ENCODE results near the gene RAPGEF1. TPM values are rescaled to one million over a fixed set of nuclear protein-coding genes. Genes with fewer than 3 reads are reported as not detected.

Gene RAPGEF1
- total and polyA plus RNA-seq, 2 experiments from 2014 or later = 3.3 to 24.1 TPM

DNA sequence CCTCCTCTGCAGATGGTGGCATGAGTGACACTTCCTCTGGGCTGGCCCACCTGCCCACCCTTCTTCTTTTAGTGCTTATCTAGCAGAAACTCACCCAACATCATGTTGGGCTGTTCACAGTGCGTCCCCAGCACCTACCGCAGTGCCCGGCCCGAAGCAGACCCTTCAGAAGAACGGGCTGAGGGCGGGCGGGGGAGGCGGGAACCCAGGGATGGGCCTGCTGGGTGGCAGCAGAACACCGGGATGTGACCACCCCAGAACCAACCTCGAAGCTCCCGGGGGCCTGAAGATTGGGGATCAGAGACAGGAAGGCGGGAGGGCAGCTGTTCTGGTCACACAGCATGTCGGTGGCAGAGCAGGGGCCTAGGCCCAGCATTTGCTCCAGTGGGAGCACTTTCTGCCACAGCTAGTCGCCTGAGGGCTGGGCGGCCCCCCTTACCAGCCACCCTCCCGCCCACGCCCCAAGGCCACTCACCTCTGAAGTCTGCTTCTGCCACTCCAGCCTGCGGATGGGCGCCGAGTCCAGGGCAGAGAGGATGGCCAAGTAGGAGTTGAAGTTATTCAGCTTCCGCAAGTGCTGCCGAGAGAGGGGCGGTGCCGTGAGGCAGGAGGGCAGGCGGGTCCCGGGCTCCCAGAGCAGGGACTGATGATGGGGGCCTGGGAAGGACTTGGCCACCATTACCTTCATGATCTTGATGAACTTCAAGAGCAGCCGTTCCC, 155.9 kb downstream of the RAPGEF1 start:
- TF ChIP-seq EZH2phosphoT487 (IDR thresholded peaks at IDR 0.05; ENCODE audit: insufficient read depth, low read depth) (no peak), EZH2 (IDR thresholded peaks at IDR 0.05; ENCODE audit: insufficient read depth, poor library complexity, severe bottlenecking) (no peak)
- Histone ChIP-seq H3K36me3 (ENCODE audit: low read depth) (no peaks in the 10 kb centered on the region), H3K79me2 (ENCODE audit: insufficient read depth) (no peaks in the 10 kb centered on the region), H3K27ac (no peak overlapping the region), H3K4me1 (ENCODE audit: insufficient read depth) (no peaks in the 10 kb centered on the region), H3F3A (ENCODE audit: insufficient read depth) (no peaks in the 10 kb centered on the region), H3K4me2 (ENCODE audit: unreplicated experiment) (no peak overlapping the region), H3K9me2 (ENCODE audit: insufficient read depth) (no peaks in the 10 kb centered on the region), H4K20me1 (ENCODE audit: insufficient read depth) (no peaks in the 10 kb centered on the region), H3K4me3 (no peak overlapping the region), H2AFZ (no peak overlapping the region), H3K27me3 (replicated peaks; ENCODE audit: insufficient read depth) (no peaks in the 10 kb centered on the region), H3K9me3 (ENCODE audit: low read depth) (no peaks in the 10 kb centered on the region), H3K9ac (no peak overlapping the region)
- no peak for DNase-seq
- in situ Hi-C loops (cut with MboI) = no loop called here
- WGBS, 2 experiments (ENCODE audit: low coverage in 1 of 2, low lambda C conversion rate in 2 of 2, missing lambda C conversion rate in 2 of 2) = 94 to 98% methylated on average over 22 to 27 of the region's 27 CpGs

DNA sequence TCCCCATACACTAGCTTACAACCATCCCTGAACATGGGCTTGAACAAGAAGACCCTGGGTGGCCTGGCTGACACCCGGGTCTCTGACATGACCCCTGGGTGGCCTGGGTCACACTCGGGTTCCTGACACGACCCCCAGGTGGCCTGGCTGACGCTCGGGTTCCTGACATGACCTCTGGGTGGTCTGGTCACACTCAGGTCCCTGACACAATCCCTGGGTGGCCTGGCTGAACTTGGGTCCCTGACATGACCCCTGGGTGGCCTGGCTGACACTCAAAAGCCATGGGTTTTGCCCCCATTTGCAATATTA, 156.6 kb downstream of the RAPGEF1 start:
- no peaks in the 10 kb centered on the region for H3K9me2 ChIP-seq (ENCODE audit: insufficient read depth)
- no peak overlapping the region for H3K9ac ChIP-seq
- H3K79me2 ChIP-seq (ENCODE audit: insufficient read depth) = no peaks in the 10 kb centered on the region
- no peak overlapping the region for H3K4me3 ChIP-seq
- H4K20me1 ChIP-seq (ENCODE audit: insufficient read depth) = no peaks in the 10 kb centered on the region
- in situ Hi-C loops (cut with MboI) = no loop called here
- no peak overlapping the region for H3K27ac ChIP-seq
- 71 to 72% methylated on average over 5 of the region's 5 CpGs for WGBS, 2 experiments (ENCODE audit: low coverage in 1 of 2, low lambda C conversion rate in 2 of 2, missing lambda C conversion rate in 2 of 2)
- H3K4me2 ChIP-seq (ENCODE audit: unreplicated experiment) = no peak overlapping the region
- no peak for DNase-seq
- no peaks in the 10 kb centered on the region for H3K9me3 ChIP-seq (ENCODE audit: low read depth)
- H3K4me1 ChIP-seq (ENCODE audit: insufficient read depth) = no peaks in the 10 kb centered on the region
- TF ChIP-seq EZH2 (IDR thresholded peaks at IDR 0.05; ENCODE audit: insufficient read depth, poor library complexity, severe bottlenecking) (no peak), EZH2phosphoT487 (IDR thresholded peaks at IDR 0.05; ENCODE audit: insufficient read depth, low read depth) (no peak)
- H3K36me3 ChIP-seq (ENCODE audit: low read depth) = no peaks in the 10 kb centered on the region
- no peaks in the 10 kb centered on the region for H3K27me3 ChIP-seq (replicated peaks; ENCODE audit: insufficient read depth)
- no peak overlapping the region for H2AFZ ChIP-seq
- no peaks in the 10 kb centered on the region for H3F3A ChIP-seq (ENCODE audit: insufficient read depth)

GRCh38 chr9:131582466-131583336, 157.2 kb downstream of the RAPGEF1 start:
- no peak for DNase-seq
- no peak for TF ChIP-seq EZH2 (IDR thresholded peaks at IDR 0.05; ENCODE audit: insufficient read depth, poor library complexity, severe bottlenecking)
- TF ChIP-seq EZH2phosphoT487 (IDR thresholded peaks at IDR 0.05; ENCODE audit: insufficient read depth, low read depth) = no peak
- Histone ChIP-seq H3K9me2 (ENCODE audit: insufficient read depth) (no peaks in the 10 kb centered on the region), H3K36me3 (ENCODE audit: low read depth) (no peaks in the 10 kb centered on the region), H2AFZ (no peak overlapping the region), H3K79me2 (ENCODE audit: insufficient read depth) (no peaks in the 10 kb centered on the region), H3K4me3 (no peak overlapping the region), H4K20me1 (ENCODE audit: insufficient read depth) (no peaks in the 10 kb centered on the region), H3F3A (ENCODE audit: insufficient read depth) (no peaks in the 10 kb centered on the region), H3K27ac (no peak overlapping the region), H3K4me2 (ENCODE audit: unreplicated experiment) (no peak overlapping the region), H3K27me3 (replicated peaks; ENCODE audit: insufficient read depth) (no peaks in the 10 kb centered on the region), H3K9me3 (ENCODE audit: low read depth) (no peaks in the 10 kb centered on the region), H3K9ac (no peak overlapping the region), H3K4me1 (ENCODE audit: insufficient read depth) (no peaks in the 10 kb centered on the region)
- in situ Hi-C loops (cut with MboI) = no loop called here
- WGBS, 2 experiments (ENCODE audit: low coverage in 1 of 2, low lambda C conversion rate in 2 of 2, missing lambda C conversion rate in 2 of 2) = 89 to 93% methylated on average over 27 of the region's 27 CpGs

- H4K20me1 ChIP-seq (ENCODE audit: insufficient read depth) = no peaks in the 10 kb centered on the region
- H3K27me3 ChIP-seq (replicated peaks; ENCODE audit: insufficient read depth) = no peaks in the 10 kb centered on the region
- TF ChIP-seq EZH2phosphoT487 (IDR thresholded peaks at IDR 0.05; ENCODE audit: insufficient read depth, low read depth) (no peak), EZH2 (IDR thresholded peaks at IDR 0.05; ENCODE audit: insufficient read depth, poor library complexity, severe bottlenecking) (no peak)
- no peak overlapping the region for H3K4me3 ChIP-seq
- H2AFZ ChIP-seq = no peak overlapping the region
- WGBS, 2 experiments (ENCODE audit: low coverage in 1 of 2, low lambda C conversion rate in 2 of 2, missing lambda C conversion rate in 2 of 2) = 87 to 90% methylated on average over 10 of the region's 10 CpGs
- in situ Hi-C loops (cut with MboI) = no loop called here
- H3K4me2 ChIP-seq (ENCODE audit: unreplicated experiment) = no peak overlapping the region
- H3F3A ChIP-seq (ENCODE audit: insufficient read depth) = no peaks in the 10 kb centered on the region
- H3K9me2 ChIP-seq (ENCODE audit: insufficient read depth) = no peaks in the 10 kb centered on the region
- H3K36me3 ChIP-seq (ENCODE audit: low read depth) = no peaks in the 10 kb centered on the region
- H3K79me2 ChIP-seq (ENCODE audit: insufficient read depth) = no peaks in the 10 kb centered on the region
- H3K9ac ChIP-seq = no peak overlapping the region
- H3K27ac ChIP-seq = no peak overlapping the region
- DNase-seq = no peak
- no peaks in the 10 kb centered on the region for H3K4me1 ChIP-seq (ENCODE audit: insufficient read depth)
- H3K9me3 ChIP-seq (ENCODE audit: low read depth) = no peaks in the 10 kb centered on the region
These were observed 157.8 kb downstream of the RAPGEF1 start for GRCh38 chr9:131582056-131582455.
